C4-2B (cell line): ENCODE results near the gene SDS.

Source experiments
- CTCF ChIP-seq: fragments of 450-650 bp; conservative IDR thresholded peaks from 2 replicates; pipeline ENCODE4 v1.5.1; 2017; ENCODE audit warnings: mild to moderate bottlenecking
- ZFX ChIP-seq: fragments of 450-650 bp; IDR thresholded peaks from 2 replicates; pipeline ENCODE4 v1.6.1; 2017

- no peak for TF ChIP-seq CTCF
- no peak for TF ChIP-seq ZFX
These were observed 7.5 kb downstream of the SDS start for GRCh38 chr12:113396200-113396599.
